ENCODE data around the gene PIN4.

PIN4 gene

DNA sequence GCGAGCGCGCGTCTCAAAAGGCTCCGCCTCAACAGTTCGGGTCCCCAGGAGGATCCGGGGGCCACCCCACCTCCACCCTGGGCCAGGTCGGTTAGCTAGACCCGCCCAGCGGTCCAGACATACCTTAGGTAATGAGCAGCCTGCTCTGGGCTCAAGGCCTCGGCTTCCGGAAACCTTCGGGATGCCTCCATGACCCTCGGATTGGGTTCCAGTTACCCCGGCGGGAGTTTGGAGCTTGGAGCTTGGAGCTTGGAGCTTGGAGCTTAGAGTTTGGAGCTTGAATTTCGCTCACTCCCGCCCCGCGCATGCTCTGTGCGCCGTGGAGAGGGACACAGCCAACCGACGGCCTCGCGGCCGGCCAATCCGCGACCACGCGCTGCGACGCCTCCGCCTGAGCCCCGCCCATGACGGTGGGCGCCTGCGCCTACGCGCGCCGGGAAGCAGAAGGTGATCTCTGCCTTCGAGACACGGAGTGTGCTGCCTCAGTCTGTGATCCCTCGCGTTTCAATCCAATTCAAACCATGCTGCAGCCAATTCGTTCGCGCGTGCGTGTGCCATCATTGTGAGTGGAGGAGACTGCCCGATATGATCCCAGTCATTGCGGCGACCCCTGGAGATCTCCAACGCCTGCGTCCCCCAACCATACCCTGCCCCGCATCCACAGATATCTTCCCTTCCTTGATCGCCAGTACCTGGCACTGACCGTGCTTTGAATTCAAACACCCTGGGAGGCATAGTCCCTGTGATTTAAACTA lies 57.3 kb downstream of the PIN4 start, which contains the start of gene ERCC6L:
Gene ERCC6L, minus strand, starts transcription at position 307 of the 755 bp plus-strand sequence. Its CDS starts 116 bp downstream, at position 191.
- no peaks in the 10 kb centered on the region for H3K9me3 ChIP-seq (ENCODE audit: control insufficient read depth, insufficient read depth, low read length)
- H3K4me1 ChIP-seq (ENCODE audit: control insufficient read depth, insufficient read depth, low read length) = no peaks in the 10 kb centered on the region
- DNase-seq (ENCODE audit: low read depth, low spot score) = peak; percentile 70
- no peak within 1 kb of the TSS for H3K27ac ChIP-seq (ENCODE audit: low read length)
- WGBS (ENCODE audit: insufficient coverage, insufficient read length) = no CpG with 5 or more reads among the region's 59 CpGs
- no peaks in the 10 kb centered on the region for H3K27me3 ChIP-seq (ENCODE audit: control insufficient read depth, insufficient read depth, low read length)
- H3K36me3 ChIP-seq (ENCODE audit: control insufficient read depth, insufficient read depth, low read length) = no peaks in the 10 kb centered on the region
- H3K4me3 ChIP-seq (ENCODE audit: low read length) = peak within 1 kb of the TSS; percentile 77

DNA sequence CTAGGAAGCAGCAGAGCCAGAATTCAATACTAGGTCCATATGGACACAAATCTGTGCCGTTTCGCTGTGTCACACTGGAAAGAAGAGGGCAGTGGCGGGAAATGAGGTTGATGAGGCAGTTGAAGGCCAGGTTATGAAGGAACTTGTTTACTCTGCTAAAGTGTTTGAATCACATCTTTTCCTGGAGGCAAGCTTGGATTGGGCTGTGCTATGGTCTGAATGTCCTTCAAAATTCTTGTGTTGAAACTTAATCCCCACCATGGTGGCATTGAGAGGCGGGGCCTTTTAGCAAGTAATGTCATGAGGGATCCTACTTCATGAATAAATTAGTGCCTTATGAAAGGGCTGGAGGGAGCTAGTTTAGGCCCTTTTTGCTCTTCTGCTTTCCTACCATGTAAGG lies 59.4 kb downstream of the PIN4 start:
- Histone ChIP-seq H3K27me3 (ENCODE audit: control insufficient read depth, insufficient read depth, low read length) (no peaks in the 10 kb centered on the region), H3K27ac (ENCODE audit: low read length) (no peak overlapping the region), H3K4me3 (ENCODE audit: low read length) (no peak overlapping the region), H3K4me1 (ENCODE audit: control insufficient read depth, insufficient read depth, low read length) (no peaks in the 10 kb centered on the region), H3K9me3 (ENCODE audit: control insufficient read depth, insufficient read depth, low read length) (no peaks in the 10 kb centered on the region), H3K36me3 (ENCODE audit: control insufficient read depth, insufficient read depth, low read length) (no peaks in the 10 kb centered on the region)
- WGBS (ENCODE audit: insufficient coverage, insufficient read length) = no CpG with 5 or more reads among the region's 4 CpGs
- no peak for DNase-seq (ENCODE audit: low read depth, low spot score)

- Histone ChIP-seq H3K27me3 (ENCODE audit: control insufficient read depth, insufficient read depth, low read length) (no peaks in the 10 kb centered on the region), H3K9me3 (ENCODE audit: control insufficient read depth, insufficient read depth, low read length) (no peaks in the 10 kb centered on the region), H3K4me3 (ENCODE audit: low read length) (no peak overlapping the region), H3K36me3 (ENCODE audit: control insufficient read depth, insufficient read depth, low read length) (no peaks in the 10 kb centered on the region), H3K4me1 (ENCODE audit: control insufficient read depth, insufficient read depth, low read length) (no peaks in the 10 kb centered on the region), H3K27ac (ENCODE audit: low read length) (no peak overlapping the region)
- DNase-seq (ENCODE audit: low read depth, low spot score) = no peak
- no CpG with 5 or more reads among the region's 3 CpGs for WGBS (ENCODE audit: insufficient coverage, insufficient read length)
Measured at GRCh38 chrX:72243472-72243871, 61.9 kb downstream of the PIN4 start.

DNA sequence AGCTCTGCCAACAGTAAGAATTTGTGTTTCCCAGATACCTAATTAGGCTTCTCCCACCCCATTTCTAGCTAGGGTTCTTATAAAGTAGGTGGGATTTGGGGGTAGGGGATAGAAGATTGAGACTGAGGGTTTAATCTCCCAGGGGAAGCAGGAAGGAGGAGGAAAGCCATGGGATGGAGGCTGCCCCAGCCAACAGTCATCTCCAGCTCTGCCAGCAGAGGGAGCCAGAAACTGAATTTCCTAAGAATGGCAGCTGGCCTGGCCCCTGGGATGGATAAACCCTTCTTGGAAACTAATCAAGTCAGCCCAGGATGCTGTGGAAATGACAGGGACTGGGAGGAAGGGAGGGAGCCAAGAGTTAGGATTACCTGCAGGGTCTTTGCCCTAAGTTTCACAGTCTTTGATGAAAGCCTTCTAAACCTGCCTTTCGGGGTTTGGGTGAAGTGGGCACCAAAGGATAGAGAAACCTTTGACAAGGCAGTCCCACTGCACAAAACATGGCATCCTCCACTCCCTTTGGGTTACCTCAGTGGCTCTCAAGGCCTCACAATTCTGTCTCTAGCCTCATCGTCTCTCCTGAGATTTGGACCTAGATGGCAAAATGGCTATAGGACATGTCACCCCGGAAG lies 64.0 kb downstream of the PIN4 start:
- Histone ChIP-seq H3K27ac (ENCODE audit: low read length) (no peak overlapping the region), H3K27me3 (ENCODE audit: control insufficient read depth, insufficient read depth, low read length) (no peaks in the 10 kb centered on the region), H3K36me3 (ENCODE audit: control insufficient read depth, insufficient read depth, low read length) (no peaks in the 10 kb centered on the region), H3K9me3 (ENCODE audit: control insufficient read depth, insufficient read depth, low read length) (no peaks in the 10 kb centered on the region), H3K4me1 (ENCODE audit: control insufficient read depth, insufficient read depth, low read length) (no peaks in the 10 kb centered on the region), H3K4me3 (ENCODE audit: low read length) (no peak overlapping the region)
- no CpG with 5 or more reads among the region's 3 CpGs for WGBS (ENCODE audit: insufficient coverage, insufficient read length)
- DNase-seq (ENCODE audit: low read depth, low spot score) = no peak

GRCh38 chrX:72247206-72247942 lies 65.8 kb downstream of the PIN4 start:
- Histone ChIP-seq H3K27ac (ENCODE audit: low read length) (no peak overlapping the region), H3K4me3 (ENCODE audit: low read length) (no peak overlapping the region), H3K9me3 (ENCODE audit: control insufficient read depth, insufficient read depth, low read length) (no peaks in the 10 kb centered on the region), H3K4me1 (ENCODE audit: control insufficient read depth, insufficient read depth, low read length) (no peaks in the 10 kb centered on the region), H3K27me3 (ENCODE audit: control insufficient read depth, insufficient read depth, low read length) (no peaks in the 10 kb centered on the region), H3K36me3 (ENCODE audit: control insufficient read depth, insufficient read depth, low read length) (no peaks in the 10 kb centered on the region)
- DNase-seq (ENCODE audit: low read depth, low spot score) = no peak
- WGBS (ENCODE audit: insufficient coverage, insufficient read length) = no CpG with 5 or more reads among the region's 2 CpGs
